CD8-positive, alpha-beta memory T cell (primary cell): ENCODE data around the gene ASF1B. TPM values are rescaled to one million over a fixed set of nuclear protein-coding genes. Genes with fewer than 3 reads are reported as not detected.

ENCODE experiments used
- CTCF ChIA-PET: fragments of 350-600 bp; sonication (Branson Sonifier 250); formaldehyde crosslinking; loops from one replicate; lab custom pipeline; 2021; ENCODE audit warnings: antibody characterized with exemption; lab: Charles Lee
- POLR2A ChIA-PET: fragments of 350-600 bp; sonication (Branson Sonifier 250); formaldehyde crosslinking; loops from one replicate; lab custom pipeline; 2021; ENCODE audit warnings: antibody characterized with exemption; lab: Charles Lee
- DNase-seq, 5 donors: peaks; one replicate each; pipeline versions ENCODE4 v3.0.0 to v3.0.0-alpha.2; 2020 to 2022; ENCODE audit warnings: mixed read lengths in 1 of 5
- H3K27ac ChIP-seq: one replicate; pipeline ENCODE4 v1.7.0; 2013; ENCODE audit warnings: low read depth, mild to moderate bottlenecking, low read length, moderate library complexity
- H3K27me3 ChIP-seq: 2 replicates; pipeline ENCODE4 v1.7.0; 2013; ENCODE audit warnings: low read length, mild to moderate bottlenecking; ENCODE audit not compliant: insufficient read depth, poor library complexity, severe bottlenecking
- H3K36me3 ChIP-seq: 2 replicates; pipeline ENCODE4 v1.7.0; 2013; ENCODE audit warnings: mild to moderate bottlenecking, low read length, moderate library complexity; ENCODE audit not compliant: insufficient read depth
- H3K4me1 ChIP-seq: 2 replicates; pipeline ENCODE4 v1.7.0; 2013; ENCODE audit warnings: mild to moderate bottlenecking, low read length, moderate library complexity; ENCODE audit not compliant: insufficient read depth
- H3K4me3 ChIP-seq: 2 replicates; pipeline ENCODE4 v1.7.0; 2013; ENCODE audit warnings: mild to moderate bottlenecking, low read length
- H3K9me3 ChIP-seq: 2 replicates; pipeline ENCODE4 v1.7.0; 2013; ENCODE audit warnings: mild to moderate bottlenecking, low read length
- H3K27ac Mint-ChIP-seq, 8 donors: one replicate each; pipeline ENCODE4 v1.8.0; 2020 to 2021; ENCODE audit warnings: mixed read lengths in 8 of 8, mild to moderate bottlenecking in 6 of 8, inconsistent platforms in 3 of 8, moderate library complexity in 3 of 8
- H3K27me3 Mint-ChIP-seq, 2 donors: one replicate each; pipeline ENCODE4 v1.8.0; 2020 to 2021; ENCODE audit warnings: mixed read lengths in 2 of 2, mild to moderate bottlenecking in 1 of 2, moderate library complexity in 1 of 2
- H3K36me3 Mint-ChIP-seq, 3 donors: one replicate each; pipeline ENCODE4 v1.8.0; 2020 to 2021; ENCODE audit warnings: mixed read lengths in 3 of 3, inconsistent platforms in 1 of 3, mild to moderate bottlenecking in 1 of 3
- H3K4me1 Mint-ChIP-seq, 3 donors: one replicate each; pipeline ENCODE4 v1.8.0; 2020 to 2021; ENCODE audit warnings: mixed read lengths in 3 of 3, inconsistent platforms in 1 of 3, mild to moderate bottlenecking in 1 of 3
- H3K4me3 Mint-ChIP-seq, 7 donors: one replicate each; pipeline ENCODE4 v1.8.0; 2020 to 2021; ENCODE audit warnings: mixed read lengths in 7 of 7, mild to moderate bottlenecking in 6 of 7, moderate library complexity in 4 of 7, inconsistent platforms in 2 of 7
- H3K9me3 Mint-ChIP-seq, 5 donors: one replicate each; pipeline ENCODE4 v1.8.0; 2020 to 2022; ENCODE audit warnings: mixed read lengths in 5 of 5, mild to moderate bottlenecking in 3 of 5, moderate library complexity in 2 of 5, inconsistent platforms in 1 of 5
- polyA plus RNA-seq: library from polyadenylated mRNA; unstranded; fragments of 300-500 nt; fragmentation: Illumina TruSeq; gene quantifications from one replicate; pipeline ENCODE4 v1.2.3, GENCODE V29; 2021
- total RNA-seq, 2 experiments: library from RNA; stranded (reverse); gene quantifications; one replicate each; pipeline ENCODE4 v1.2.3, GENCODE V29; 2021

The ASF1B gene
- total and polyA plus RNA-seq, 3 experiments from 2014 or later: 4.5 to 76.2 (median 75.0) TPM

DNA sequence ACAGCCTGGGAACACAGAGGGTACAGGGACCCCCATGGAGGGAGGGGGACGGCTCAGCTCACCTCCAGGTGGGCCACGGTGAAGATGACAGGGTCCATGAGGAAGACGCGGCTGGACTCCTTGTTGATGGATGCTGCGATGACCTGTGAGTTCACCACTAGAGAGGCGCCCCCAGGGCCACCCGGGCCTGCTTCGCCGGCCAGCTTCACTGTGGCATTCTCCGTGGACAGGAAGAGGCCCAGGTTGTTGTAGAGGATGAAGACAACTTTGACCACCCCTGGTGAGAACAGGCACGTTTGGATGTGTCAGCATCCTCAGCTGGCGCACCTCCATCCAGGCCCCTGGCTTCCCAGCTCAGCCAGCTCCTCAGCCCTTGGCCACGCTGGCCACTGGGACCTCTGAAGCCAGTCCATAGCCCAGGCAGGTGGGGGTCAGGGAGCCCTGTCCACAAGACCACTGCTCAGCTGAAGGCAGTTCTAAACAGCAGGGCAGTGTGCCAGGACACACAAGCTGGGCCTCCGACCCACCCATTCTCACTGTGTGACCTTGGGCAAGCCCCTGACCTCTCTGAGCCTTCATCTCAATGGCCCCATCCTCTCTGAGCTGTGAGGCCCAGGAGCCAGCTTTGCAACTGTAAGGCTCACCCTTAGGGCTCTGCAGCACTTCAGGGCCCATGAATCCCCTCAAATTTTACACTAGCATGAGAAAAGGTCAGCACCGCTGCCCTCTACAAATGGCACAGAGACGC is 22.1 kb upstream of the ASF1B start:
- no peaks in the 10 kb centered on the region for H3K27me3 Mint-ChIP-seq
- H3K27ac ChIP-seq: no peak overlapping the region
- no peaks in the 10 kb centered on the region for H3K9me3 ChIP-seq
- no peaks in the 10 kb centered on the region for H3K36me3 ChIP-seq
- H3K4me1 Mint-ChIP-seq: no peaks in the 10 kb centered on the region
- no peak for DNase-seq
- ChIA-PET CTCF (interaction anchor here (0.6 to 2.2 kb wide), 5 partner anchors 9 to 327 kb away, joined by 3 to 9 read pairs (median 3); partner anchors contain the start of gene ASF1B), POLR2A (no interaction called here)
- no peak overlapping the region for H3K4me3 ChIP-seq
- H3K4me1 ChIP-seq: no peaks in the 10 kb centered on the region
- peaks cover 0 to 30% (median 0%) of the 10 kb centered on the region in 3 donors for H3K36me3 Mint-ChIP-seq
- no peaks in the 10 kb centered on the region for H3K27me3 ChIP-seq
- H3K4me3 Mint-ChIP-seq: no peak overlapping the region
- peak overlapping the region in 2 of 8 donors; percentile 36 to 41 for H3K27ac Mint-ChIP-seq
- no peaks in the 10 kb centered on the region for H3K9me3 Mint-ChIP-seq

DNA sequence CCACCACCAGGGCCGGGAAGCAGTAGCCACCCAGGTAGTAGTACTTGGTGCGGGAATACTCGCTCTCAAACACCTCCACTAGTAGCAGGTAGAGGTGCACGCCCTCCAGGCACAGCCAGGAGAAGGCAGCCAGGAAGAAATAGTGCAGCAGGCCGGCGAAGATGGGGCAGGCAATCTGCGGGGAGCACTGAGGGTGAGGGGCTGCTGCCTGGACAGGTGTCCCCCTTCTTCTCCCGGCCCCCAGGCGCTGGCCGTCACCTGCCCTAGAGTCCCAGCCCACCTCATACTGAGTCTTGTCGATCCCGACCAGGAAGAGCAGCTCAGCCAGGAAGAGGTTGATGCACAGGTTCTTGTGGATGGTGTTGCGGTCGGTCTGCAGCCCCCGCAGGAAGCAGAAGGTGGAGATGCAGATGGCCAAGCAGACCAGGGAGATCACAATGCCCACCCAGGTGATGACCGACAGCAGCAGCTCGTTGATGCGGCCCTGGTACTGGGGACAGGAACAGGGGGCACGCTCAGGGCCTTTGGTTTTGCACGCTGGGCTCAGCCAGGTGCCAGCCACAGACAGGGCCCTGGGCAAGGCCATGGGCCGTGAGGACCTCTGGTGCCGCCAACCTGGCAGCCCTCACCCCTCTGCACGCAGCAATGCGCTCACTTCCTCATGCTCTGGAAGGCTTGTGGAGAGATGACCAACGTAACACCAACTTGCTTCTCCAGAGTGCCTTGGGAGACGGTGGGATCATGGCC is 20.8 kb upstream of the ASF1B start:
- H3K27ac ChIP-seq: no peak overlapping the region
- CTCF ChIA-PET: interaction anchor here (1.1 to 2.2 kb wide), 2 partner anchors 9 to 20 kb away, joined by 3 to 9 read pairs; partner anchors contain the start of gene ASF1B
- Mint-ChIP-seq H3K4me1 (peaks cover 0 to 2% (median 0%) of the 10 kb centered on the region in 3 donors), H3K27me3 (no peaks in the 10 kb centered on the region), H3K36me3 (peaks cover 0 to 35% (median 0%) of the 10 kb centered on the region in 3 donors), H3K9me3 (no peaks in the 10 kb centered on the region), H3K4me3 (no peak overlapping the region), H3K27ac (no peak overlapping the region)
- H3K36me3 ChIP-seq: no peaks in the 10 kb centered on the region
- no peak overlapping the region for H3K4me3 ChIP-seq
- H3K9me3 ChIP-seq: no peaks in the 10 kb centered on the region
- POLR2A ChIA-PET: no interaction called here
- no peaks in the 10 kb centered on the region for H3K4me1 ChIP-seq
- no peaks in the 10 kb centered on the region for H3K27me3 ChIP-seq
- DNase-seq: no peak

DNA sequence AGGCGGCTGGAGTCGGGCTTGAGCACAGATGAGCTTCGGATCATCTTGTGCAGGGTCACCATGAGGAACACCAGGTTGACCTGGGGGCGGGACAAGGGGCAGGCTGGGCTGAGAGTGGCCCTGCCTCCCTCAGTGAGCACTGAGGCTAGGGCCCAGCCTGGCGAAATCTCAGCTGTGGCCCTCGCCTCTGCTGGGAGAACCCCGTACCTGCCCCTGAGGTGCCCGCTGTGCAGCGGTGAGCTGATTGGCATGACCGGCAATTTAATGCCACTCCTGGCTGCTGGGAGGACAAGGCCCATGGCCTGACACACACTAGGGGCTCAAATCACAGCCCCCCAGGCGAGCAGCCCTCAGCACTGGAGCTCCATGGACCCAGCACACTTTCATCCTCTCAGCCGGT is 19.7 kb upstream of the ASF1B start:
- CTCF ChIA-PET: no interaction called here
- no peak for DNase-seq
- Mint-ChIP-seq H3K4me1 (peaks cover 0 to 2% (median 0%) of the 10 kb centered on the region in 3 donors), H3K4me3 (no peak overlapping the region), H3K27ac (no peak overlapping the region), H3K9me3 (no peaks in the 10 kb centered on the region), H3K36me3 (peaks cover 0 to 40% (median 0%) of the 10 kb centered on the region in 3 donors), H3K27me3 (no peaks in the 10 kb centered on the region)
- Histone ChIP-seq H3K27ac (no peak overlapping the region), H3K4me1 (no peaks in the 10 kb centered on the region), H3K27me3 (no peaks in the 10 kb centered on the region), H3K36me3 (no peaks in the 10 kb centered on the region), H3K9me3 (no peaks in the 10 kb centered on the region), H3K4me3 (no peak overlapping the region)
- POLR2A ChIA-PET: no interaction called here

DNA sequence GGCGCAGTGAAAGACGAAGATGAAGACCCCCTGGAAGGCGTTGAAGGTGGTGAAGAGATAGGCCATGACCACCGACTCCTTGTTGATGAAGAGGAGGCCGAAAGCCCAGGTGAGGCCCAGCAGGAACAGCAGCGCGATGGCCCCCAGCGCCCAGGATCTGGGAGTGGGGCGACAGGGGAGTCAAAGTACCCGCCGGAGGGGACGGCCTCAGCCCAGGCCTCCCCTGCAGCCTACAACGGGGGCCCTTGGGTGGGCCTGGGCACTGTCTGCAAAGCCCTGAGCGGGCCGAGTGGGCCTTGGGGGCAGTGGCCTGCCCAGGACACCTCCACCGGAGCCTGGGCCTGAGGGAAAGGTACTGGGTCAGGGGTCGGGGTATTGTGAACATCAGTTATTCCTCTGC is 19.0 kb upstream of the ASF1B start:
- no peak overlapping the region for H3K27ac Mint-ChIP-seq
- Histone ChIP-seq H3K9me3 (no peaks in the 10 kb centered on the region), H3K36me3 (no peaks in the 10 kb centered on the region), H3K4me3 (no peak overlapping the region), H3K4me1 (peaks cover 3% of the 10 kb centered on the region), H3K27me3 (no peaks in the 10 kb centered on the region), H3K27ac (no peak overlapping the region)
- no peak for DNase-seq
- peaks cover 0 to 40% (median 0%) of the 10 kb centered on the region in 3 donors for H3K36me3 Mint-ChIP-seq
- ChIA-PET POLR2A (no interaction called here), CTCF (no interaction called here)
- H3K4me1 Mint-ChIP-seq: peaks cover 0 to 3% (median 2%) of the 10 kb centered on the region in 3 donors
- H3K9me3 Mint-ChIP-seq: no peaks in the 10 kb centered on the region
- H3K27me3 Mint-ChIP-seq: no peaks in the 10 kb centered on the region
- no peak overlapping the region for H3K4me3 Mint-ChIP-seq

DNA sequence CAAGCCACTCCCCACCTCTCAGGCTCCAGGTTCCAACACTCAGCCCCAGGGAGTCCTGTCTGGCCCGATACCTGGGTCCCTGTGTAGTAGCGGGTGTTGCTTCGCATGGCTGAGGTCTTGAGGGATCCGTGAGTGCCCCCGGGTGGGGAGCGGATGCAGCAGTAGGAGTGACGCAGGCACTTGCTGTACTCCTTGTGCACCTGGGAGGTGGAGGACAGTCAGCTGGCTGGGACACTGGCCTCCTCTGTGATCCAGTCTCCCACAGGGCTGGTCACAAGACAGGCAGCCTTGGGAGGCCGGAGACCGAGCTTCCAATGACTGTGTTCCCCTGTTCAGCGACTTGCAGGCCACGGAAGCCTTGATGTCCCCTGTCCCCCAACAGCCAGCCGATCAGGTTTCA is 16.3 kb upstream of the ASF1B start:
- H3K9me3 Mint-ChIP-seq: no peaks in the 10 kb centered on the region
- H3K27ac Mint-ChIP-seq: peak overlapping the region in 6 of 8 donors; percentile 11 to 93 (median 74)
- peaks cover 0 to 32% (median 0%) of the 10 kb centered on the region in 3 donors for H3K36me3 Mint-ChIP-seq
- no peak for DNase-seq
- Histone ChIP-seq H3K36me3 (no peaks in the 10 kb centered on the region), H3K4me3 (no peak overlapping the region), H3K9me3 (no peaks in the 10 kb centered on the region), H3K4me1 (peaks cover 30% of the 10 kb centered on the region), H3K27ac (no peak overlapping the region), H3K27me3 (no peaks in the 10 kb centered on the region)
- H3K4me3 Mint-ChIP-seq: no peak overlapping the region
- no peaks in the 10 kb centered on the region for H3K27me3 Mint-ChIP-seq
- ChIA-PET POLR2A (no interaction called here), CTCF (interaction anchor here (4.4 kb wide), 1 partner anchor 16 kb away, joined by 19 read pairs; the partner anchor contains the start of gene ASF1B)
- peaks cover 20 to 29% (median 23%) of the 10 kb centered on the region in 3 donors for H3K4me1 Mint-ChIP-seq

DNA sequence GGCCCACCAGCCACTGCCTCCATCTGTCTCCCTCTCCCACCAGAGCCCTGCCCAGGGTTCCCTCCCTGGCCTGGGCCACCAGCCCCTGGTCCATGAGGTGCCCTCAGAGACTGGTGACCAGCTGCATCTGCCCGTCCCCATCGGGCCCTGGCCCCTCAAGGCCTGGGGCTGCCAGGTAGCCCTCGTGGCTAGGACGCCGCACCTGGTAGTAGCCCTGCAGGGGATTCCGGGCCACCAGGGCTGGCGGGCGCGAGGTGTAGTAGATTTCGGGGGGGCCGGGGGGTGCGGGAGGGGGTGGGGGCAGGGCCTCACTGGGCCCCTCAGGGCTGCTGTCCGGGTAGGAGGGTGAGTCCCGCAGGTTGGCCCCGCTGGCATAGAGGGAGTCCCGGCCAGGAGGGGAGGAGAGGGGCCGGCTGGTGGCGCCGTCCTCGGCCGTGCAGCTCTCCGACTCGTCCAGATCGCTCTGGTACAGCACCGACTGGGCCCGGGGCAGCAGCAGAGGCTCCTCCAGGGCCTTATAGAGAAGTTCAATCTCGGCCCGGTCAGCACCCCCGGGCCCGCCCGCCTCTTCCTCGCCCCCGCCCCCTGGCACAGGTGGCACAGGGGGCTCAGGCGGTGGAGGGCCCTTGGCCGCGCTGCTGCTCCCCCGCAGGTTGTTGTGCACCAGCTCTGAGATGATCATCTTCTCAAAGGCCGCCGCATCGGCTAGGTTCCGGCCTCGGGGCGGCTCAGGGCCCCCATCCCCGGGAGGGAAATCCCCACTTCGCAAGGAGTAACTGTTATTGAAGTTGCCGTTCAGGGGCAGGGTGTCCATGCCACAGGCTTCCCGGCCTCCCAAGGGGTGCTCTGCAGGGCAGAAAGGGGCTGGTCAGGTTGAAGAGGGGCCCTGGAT is 14.6 kb upstream of the ASF1B start:
- Mint-ChIP-seq H3K4me3 (peak overlapping the region in 1 of 7 donors; percentile 26), H3K36me3 (peaks cover 0 to 22% (median 0%) of the 10 kb centered on the region in 3 donors), H3K4me1 (peaks cover 21 to 30% (median 25%) of the 10 kb centered on the region in 3 donors), H3K27ac (peak overlapping the region in 4 of 8 donors; percentile 29 to 99 (median 88)), H3K9me3 (no peaks in the 10 kb centered on the region), H3K27me3 (no peaks in the 10 kb centered on the region)
- Histone ChIP-seq H3K27me3 (no peaks in the 10 kb centered on the region), H3K4me3 (no peak overlapping the region), H3K36me3 (no peaks in the 10 kb centered on the region), H3K27ac (no peak overlapping the region), H3K4me1 (peaks cover 31% of the 10 kb centered on the region), H3K9me3 (no peaks in the 10 kb centered on the region)
- no peak for DNase-seq
- ChIA-PET POLR2A (interaction anchor here (1.9 kb wide), 1 partner anchor 17 kb away, joined by 5 read pairs; no protein-coding TSS in a partner anchor), CTCF (interaction anchor here (4.4 kb wide), 1 partner anchor 14 kb away, joined by 19 read pairs; the partner anchor contains the start of gene ASF1B)

DNA sequence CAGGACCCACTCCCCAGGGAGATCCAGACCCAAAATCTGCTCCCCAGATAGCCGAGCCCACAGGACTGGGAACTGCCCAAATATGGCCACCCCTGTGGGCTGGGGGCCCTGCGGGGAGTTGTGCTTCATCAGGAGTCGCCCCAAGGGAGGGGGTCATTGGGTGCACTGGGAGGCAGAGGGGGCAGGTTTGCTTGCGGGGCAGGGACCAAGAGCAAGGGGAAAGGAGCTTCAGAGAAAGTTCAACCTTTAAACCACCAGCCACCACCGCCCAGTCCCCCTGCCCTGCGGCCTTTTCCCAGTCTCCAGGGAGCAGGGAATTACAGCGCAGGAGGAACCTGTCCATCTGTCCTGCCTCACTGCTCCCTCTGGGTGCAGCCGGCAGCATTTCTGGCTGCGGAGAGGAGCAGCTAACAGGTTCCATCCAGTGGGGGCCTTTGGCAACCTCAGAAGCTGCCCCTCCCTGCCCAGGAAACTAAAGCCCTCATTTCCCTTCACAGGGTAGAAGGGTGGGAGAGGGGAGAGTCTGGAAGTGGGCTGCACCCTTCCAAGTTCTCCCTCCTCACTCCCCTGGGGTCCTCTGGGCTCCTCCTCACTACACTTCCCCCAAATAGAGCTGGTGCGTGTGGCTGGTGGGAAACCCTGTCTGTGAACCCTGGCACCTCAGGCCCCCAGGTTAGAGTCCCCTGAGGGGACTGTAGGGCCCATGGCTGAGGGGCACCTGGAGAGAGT is 13.8 kb upstream of the ASF1B start:
- no peaks in the 10 kb centered on the region for H3K27me3 ChIP-seq
- peak overlapping the region; percentile 59 for H3K4me3 ChIP-seq
- POLR2A ChIA-PET: interaction anchor here (0.7 to 1.9 kb wide), 3 partner anchors 14 to 56 kb away, joined by 3 to 8 read pairs (median 5); partner anchors contain the start of genes ADGRL1 and ASF1B
- no peaks in the 10 kb centered on the region for H3K36me3 ChIP-seq
- H3K36me3 Mint-ChIP-seq: peaks cover 0 to 16% (median 0%) of the 10 kb centered on the region in 3 donors
- peaks cover 31% of the 10 kb centered on the region for H3K4me1 ChIP-seq
- no peak for DNase-seq
- no peaks in the 10 kb centered on the region for H3K9me3 ChIP-seq
- H3K27ac ChIP-seq: peak overlapping the region; percentile 58
- H3K4me1 Mint-ChIP-seq: peaks cover 21 to 36% (median 32%) of the 10 kb centered on the region in 3 donors
- peak overlapping the region in 7 of 8 donors; percentile 85 to 99 (median 97) for H3K27ac Mint-ChIP-seq
- no peaks in the 10 kb centered on the region for H3K9me3 Mint-ChIP-seq
- peak overlapping the region in 6 of 7 donors; percentile 82 to 87 (median 86) for H3K4me3 Mint-ChIP-seq
- H3K27me3 Mint-ChIP-seq: no peaks in the 10 kb centered on the region
- CTCF ChIA-PET: interaction anchor here (0.7 to 4.4 kb wide), 3 partner anchors 13 to 269 kb away, joined by 3 to 19 read pairs (median 3); partner anchors contain the start of gene ASF1B
